ENCODE results near the gene SLC25A29.

The SLC25A29 gene

GRCh38 chr14:100306101-100306997 is at the start of gene SLC25A29:
SLC25A29 (minus strand) TSS chr14:100306444; CDS start chr14:100306232, 212 bp downstream.
- Histone ChIP-seq H3K9me3 (ENCODE audit: severe bottlenecking) (no peaks in the 10 kb centered on the region), H3K4me3 (ENCODE audit: low read depth, low read length) (peak within 1 kb of the TSS; percentile 95), H3K27ac (peak within 1 kb of the TSS; percentile 83), H3K27me3 (ENCODE audit: insufficient read depth, low read depth, severe bottlenecking) (no peaks in the 10 kb centered on the region), H3K36me3 (peaks cover 12% of the 10 kb centered on the region)
- no peak for TF ChIP-seq CTCF (IDR thresholded peaks at IDR 0.05; ENCODE audit: low read depth, low read length)
- DNase-seq = peak; percentile 87

- DNase-seq = no peak
- no peak for TF ChIP-seq CTCF (IDR thresholded peaks at IDR 0.05; ENCODE audit: low read depth, low read length)
- no peak overlapping the region for H3K4me3 ChIP-seq (ENCODE audit: low read depth, low read length)
- H3K27ac ChIP-seq = no peak overlapping the region
- H3K36me3 ChIP-seq = peaks cover 50% of the 10 kb centered on the region
- no peaks in the 10 kb centered on the region for H3K27me3 ChIP-seq (ENCODE audit: insufficient read depth, low read depth, severe bottlenecking)
- no peaks in the 10 kb centered on the region for H3K9me3 ChIP-seq (ENCODE audit: severe bottlenecking)
Observed at GRCh38 chr14:100350986-100351385, 44.7 kb upstream of the SLC25A29 start.

GRCh38 chr14:100350276-100350926 is 44.2 kb upstream of the SLC25A29 start:
- DNase-seq = no peak

GRCh38 chr14:100348784-100349685 is 42.8 kb upstream of the SLC25A29 start:
- DNase-seq = no peak
- no peak overlapping the region for H3K4me3 ChIP-seq (ENCODE audit: low read depth, low read length)
- TF ChIP-seq CTCF (IDR thresholded peaks at IDR 0.05; ENCODE audit: low read depth, low read length) = no peak
- H3K27ac ChIP-seq = no peak overlapping the region
- H3K27me3 ChIP-seq (ENCODE audit: insufficient read depth, low read depth, severe bottlenecking) = no peaks in the 10 kb centered on the region
- H3K9me3 ChIP-seq (ENCODE audit: severe bottlenecking) = no peaks in the 10 kb centered on the region
- H3K36me3 ChIP-seq = peaks cover 44% of the 10 kb centered on the region

More at GRCh38 chr14:100350276-100350926, 44.2 kb upstream of the SLC25A29 start:
- H3K36me3 ChIP-seq = peaks cover 52% of the 10 kb centered on the region
- no peaks in the 10 kb centered on the region for H3K9me3 ChIP-seq (ENCODE audit: severe bottlenecking)
- no peaks in the 10 kb centered on the region for H3K27me3 ChIP-seq (ENCODE audit: insufficient read depth, low read depth, severe bottlenecking)
- no peak for TF ChIP-seq CTCF (IDR thresholded peaks at IDR 0.05; ENCODE audit: low read depth, low read length)
- H3K27ac ChIP-seq = no peak overlapping the region
- H3K4me3 ChIP-seq (ENCODE audit: low read depth, low read length) = no peak overlapping the region

- Histone ChIP-seq H3K9me3 (ENCODE audit: severe bottlenecking) (no peaks in the 10 kb centered on the region), H3K27me3 (ENCODE audit: insufficient read depth, low read depth, severe bottlenecking) (no peaks in the 10 kb centered on the region), H3K36me3 (peaks cover 37% of the 10 kb centered on the region), H3K27ac (no peak overlapping the region), H3K4me3 (ENCODE audit: low read depth, low read length) (no peak overlapping the region)
- no peak for TF ChIP-seq CTCF (IDR thresholded peaks at IDR 0.05; ENCODE audit: low read depth, low read length)
- no peak for DNase-seq
Observed at GRCh38 chr14:100348253-100348729, 42.0 kb upstream of the SLC25A29 start.
